ENCODE measurements around the gene OLA1.

The OLA1 gene

DNA sequence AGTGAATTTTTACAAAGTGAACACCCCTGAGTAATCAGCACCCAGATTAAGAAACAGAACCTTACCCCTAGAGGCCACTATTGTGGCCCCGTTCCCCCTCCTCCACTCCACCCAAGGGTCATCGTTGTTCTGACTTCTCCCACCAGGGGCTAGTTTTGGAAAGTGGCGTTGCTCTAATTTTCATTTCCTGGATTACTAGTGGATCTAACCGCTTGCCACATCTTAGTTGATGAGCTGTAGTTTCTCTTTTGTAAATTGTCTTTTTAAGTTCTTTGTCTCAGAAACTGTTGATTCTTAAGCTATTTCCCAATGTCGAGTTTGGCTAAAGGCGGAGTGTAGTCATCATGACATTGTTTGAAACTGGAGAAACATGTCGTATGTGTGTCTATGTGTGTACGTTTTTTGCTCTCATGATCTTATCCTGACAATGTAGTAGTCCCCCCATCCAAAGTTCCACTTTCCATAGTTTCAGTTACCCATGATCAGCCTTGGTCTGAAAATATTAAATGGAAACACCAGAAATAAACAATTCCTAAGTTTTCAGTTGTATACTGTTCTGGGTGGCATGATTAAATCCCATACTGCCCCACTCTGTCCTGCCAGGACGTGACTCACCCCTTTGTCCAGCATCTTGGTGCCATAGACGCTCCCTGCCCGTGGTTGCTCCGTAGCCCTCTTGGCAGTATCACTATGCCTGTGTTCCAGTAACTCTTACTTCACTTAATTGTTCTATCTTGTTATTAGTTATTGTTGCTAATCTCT lies 212.2 kb downstream of the OLA1 start:
- DNase-seq (ENCODE audit: low read depth in 2 of 2) = no peak

DNA sequence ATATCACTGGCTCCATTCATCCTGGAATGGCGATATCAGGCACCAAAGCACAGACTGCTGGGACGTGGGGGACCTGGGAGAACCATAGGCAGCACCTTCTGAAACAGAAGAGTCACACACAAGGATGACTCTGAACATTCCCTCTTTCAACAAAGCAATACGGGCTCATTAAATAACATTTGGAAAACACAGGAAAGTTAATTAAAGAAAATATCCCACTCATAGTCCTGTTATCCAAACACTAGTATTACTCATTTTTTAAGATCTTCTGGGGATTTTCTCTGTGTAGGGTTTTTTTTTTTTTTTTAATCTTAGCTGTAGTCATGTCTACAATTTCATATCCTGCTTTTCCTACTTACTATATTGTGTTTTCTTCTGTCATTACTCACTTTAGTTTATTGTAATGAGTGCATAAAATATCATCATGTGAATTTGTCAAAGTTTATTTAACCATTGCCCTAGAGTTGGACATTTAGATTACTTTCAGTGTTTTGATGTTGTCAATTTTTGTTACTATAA lies 213.2 kb downstream of the OLA1 start:
- no peak for DNase-seq (ENCODE audit: low read depth in 2 of 2)

DNA sequence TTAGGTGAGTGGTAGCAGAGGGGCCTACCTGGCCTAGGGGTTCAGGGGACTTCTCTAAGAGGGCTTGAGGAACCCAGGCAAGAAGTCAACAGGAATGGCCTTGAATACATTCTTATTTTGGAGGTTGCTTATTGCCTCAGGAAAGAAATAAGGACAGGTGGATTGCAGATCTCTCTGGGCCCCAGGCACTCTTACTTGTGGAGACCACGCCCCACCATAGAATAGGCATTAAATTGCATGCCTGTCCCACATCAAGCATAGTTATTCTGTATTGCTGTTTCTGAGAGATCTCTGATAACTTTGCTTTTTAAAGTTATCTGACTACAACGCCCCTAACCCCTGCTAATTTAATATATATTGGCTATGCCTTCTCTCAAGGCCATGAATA lies 215.2 kb downstream of the OLA1 start:
- DNase-seq (ENCODE audit: low read depth in 2 of 2) = no peak

DNA sequence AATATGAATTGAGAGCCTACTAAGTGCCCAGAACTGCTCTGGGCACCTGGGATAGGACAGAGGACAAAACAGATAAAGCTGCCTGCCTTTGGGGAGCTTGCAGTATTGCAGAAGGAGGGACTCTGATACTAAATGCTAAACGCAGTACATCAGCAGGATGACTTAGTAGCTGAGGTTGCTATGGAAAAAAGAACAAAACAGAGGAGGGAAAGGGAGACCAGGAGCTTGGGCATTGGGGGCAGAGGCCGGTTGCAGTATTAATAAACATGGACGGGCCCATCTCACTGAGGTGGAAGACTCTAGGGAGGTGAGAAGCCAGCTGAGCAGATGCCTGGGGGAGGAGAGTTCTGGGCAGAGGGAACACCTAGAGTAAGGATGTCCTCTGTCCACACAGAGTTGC lies 217.1 kb downstream of the OLA1 start:
- DNase-seq (ENCODE audit: low read depth in 2 of 2) = no peak

DNA sequence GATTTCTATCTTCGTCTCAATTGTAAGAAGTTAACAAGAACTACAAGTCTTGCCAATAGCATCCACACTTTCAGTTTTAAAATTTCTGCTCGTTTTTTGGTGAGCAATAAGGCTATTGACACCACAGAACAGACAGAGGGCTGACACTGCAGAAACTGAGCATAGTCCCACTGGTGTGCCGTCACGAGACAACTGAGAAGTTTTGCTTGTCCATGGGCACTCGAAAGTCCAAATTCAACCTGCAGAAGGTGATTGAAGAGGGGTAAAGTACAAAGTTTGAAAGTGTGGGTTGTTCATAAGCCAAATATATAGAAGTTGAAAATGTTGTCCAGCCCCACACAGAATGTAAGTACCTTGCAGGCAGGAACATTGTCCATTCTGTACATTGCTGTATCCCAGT lies 219.4 kb downstream of the OLA1 start:
- DNase-seq (ENCODE audit: low read depth in 2 of 2) = no peak

DNA sequence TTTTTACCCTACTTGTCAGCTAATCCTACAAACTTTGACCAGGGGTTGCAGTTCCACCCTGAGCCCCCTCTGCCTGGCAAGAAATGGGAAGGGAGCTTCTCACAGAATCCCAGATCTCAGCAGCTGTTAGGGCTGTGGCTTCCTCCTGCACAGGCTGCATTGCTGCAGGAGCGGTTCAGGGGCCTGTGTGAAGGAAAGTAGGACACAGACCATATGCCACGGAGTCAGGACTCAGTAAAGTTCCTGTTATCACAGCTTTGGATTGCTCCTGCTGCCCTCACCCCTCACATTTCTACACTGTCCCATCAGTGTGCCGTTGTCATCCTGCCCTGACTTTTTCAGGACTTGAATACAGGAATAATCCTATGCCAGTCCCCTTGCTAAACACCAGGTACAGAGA lies 220.4 kb downstream of the OLA1 start:
- no peak for DNase-seq (ENCODE audit: low read depth in 2 of 2)

DNA sequence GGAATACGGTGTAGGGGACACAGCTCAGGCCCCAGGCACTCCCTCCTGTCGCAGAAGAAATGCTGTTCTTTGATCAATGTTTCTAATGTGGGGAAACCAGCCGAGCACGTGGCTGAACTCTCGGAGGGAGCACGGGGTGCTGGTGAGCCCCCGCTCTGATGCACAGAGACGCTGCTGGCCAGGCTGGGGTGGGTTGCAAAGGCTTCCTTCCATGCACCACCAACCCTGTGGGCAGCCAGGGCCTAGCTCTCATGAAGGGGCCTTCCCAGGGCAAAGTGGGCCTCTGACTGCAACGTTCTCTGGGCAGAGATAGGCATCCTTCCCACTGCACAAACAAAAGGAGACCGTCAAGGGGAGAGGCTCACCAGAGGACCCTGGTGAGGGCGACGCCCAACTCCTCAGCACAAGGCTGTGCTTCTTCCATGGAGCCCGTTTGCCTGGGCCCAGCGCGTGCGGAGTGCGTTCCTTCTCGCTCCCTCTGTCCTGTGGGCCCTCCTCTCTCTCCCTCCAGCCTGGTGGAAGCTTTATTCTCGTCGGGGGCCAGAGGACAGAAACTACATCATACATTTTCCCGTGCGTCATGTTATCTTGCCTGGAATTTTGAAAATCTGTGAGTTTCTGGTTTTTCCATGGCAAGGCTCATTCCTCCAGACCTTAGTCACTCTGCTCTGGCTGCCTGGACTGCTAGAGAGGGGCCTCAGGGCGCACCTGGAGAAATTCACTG lies 222.0 kb downstream of the OLA1 start:
- DNase-seq (ENCODE audit: low read depth in 2 of 2) = no peak

DNA sequence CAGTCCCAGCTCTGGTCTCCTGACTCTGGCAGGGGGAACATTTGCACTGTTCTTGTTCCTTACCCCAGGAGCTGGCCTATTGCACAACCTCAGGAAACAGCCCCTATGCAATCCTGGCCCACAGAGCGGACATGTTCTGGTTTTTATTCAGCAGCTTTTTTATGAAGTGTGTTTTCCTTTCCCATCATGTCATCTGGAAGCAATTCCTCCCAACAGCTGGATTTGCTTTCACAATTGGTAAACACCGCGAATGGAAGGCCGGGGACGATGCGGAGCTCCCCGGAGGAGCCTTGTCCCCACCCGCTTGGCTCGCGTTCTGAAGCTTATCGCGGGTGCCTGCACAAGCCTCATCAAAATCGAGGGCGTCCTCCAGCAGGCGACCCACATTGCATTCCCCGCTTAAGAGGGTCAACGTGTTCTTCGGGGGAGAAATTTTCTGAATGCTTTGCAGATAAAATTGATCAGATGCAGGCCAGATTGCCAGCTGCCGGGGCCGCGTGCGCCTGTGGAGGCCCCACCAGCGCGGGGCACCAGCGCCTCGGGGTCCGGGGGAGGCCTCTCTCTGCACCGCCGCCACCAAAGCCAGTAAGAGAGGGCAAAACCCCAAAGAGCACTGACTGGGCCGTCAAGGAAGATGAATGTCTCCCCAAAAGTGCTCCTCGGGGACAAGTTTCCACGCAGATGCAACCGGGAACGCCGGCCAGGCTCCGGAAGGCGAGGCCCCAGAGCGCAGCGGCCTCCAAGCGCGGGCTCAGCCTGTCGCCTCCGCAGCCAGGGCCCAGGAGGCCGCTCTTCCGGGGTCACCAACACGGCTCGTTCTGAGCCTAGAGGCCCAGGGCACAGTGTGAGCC lies 222.8 kb downstream of the OLA1 start:
- no peak for DNase-seq (ENCODE audit: low read depth in 2 of 2)

DNA sequence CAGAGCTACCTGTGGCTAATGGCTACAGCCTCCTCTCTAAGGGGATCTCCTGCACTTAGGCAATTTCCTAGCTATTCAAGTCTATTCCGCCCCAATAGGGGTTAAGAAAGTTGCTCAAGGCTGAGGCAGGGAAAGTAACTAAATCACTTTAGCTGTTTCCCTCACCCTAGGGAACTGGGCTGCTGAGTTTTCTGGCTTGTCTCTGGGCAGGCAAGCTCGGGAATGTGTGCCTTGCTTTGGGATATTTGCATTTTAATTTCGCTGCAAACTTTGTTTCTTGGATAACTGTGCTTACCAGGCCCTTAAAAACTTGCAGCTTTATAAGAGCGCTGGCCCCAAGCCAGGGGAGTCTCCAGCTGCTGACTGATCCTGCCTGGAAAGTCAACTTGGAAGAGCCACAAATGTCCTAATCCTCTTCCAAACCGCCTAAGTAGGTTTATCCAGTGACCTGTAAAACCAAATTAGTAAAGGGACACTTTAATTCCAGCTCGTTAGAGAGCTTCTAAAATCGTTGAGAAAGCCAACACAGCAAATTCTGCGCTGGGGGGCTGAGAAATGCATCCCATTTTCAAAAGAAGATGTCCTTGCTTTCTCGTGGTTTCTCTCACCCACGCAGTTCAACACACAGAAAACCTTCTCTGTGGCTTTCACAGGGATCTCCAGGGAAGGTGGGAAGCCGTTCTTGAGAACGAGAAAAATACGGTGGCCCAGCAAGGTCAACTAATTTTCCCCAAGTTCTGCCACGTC lies 223.6 kb downstream of the OLA1 start:
- no peak for DNase-seq (ENCODE audit: low read depth in 2 of 2)

DNA sequence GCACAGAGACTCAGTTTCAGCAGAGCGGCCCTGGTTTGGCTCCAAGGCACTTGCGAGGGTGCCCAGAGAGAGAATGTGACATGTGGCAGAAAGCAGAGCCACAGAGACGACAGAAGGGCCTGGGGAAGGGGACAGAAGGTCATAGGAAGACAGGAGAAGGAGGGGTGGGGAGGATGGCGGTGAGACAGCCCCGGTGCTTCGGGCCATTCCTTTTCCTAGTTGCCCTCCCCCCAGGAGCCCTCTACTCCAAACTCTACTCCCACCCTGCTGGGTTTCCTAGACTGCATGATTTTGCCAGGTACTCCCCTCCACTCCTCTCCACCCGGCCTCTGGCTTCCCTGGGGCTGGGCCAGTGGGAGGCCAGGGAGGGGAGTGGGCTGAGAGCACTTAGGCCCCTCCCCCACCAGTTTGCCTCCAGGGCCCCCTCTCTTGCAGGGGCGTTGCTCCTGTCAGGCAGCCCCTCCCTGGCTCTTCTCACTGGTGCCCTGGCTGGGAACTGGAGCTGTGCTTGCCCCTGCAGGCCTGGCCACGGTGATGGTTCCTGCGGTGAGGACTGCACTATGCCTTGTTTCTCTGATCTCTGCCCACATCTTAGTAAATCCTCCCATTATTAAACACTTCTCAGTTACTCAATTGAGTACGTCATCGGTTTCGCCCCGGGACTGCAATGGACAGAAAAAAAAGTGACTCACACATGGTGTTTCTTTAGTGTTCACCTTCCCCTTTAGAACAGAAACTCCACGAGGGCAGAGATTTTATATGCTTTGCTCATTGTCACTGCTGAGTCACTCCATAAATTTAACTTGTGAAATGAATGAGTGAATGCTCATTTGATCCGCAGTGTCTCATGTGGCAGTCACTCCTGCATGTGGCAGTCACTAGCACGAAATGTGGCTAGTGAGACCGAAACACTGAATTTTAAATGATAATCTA lies 224.5 kb downstream of the OLA1 start:
- peak; percentile 27 to 45 for DNase-seq (ENCODE audit: low read depth in 2 of 2)
